ENCODE results near the gene PANX1.

Gene PANX1

DNA sequence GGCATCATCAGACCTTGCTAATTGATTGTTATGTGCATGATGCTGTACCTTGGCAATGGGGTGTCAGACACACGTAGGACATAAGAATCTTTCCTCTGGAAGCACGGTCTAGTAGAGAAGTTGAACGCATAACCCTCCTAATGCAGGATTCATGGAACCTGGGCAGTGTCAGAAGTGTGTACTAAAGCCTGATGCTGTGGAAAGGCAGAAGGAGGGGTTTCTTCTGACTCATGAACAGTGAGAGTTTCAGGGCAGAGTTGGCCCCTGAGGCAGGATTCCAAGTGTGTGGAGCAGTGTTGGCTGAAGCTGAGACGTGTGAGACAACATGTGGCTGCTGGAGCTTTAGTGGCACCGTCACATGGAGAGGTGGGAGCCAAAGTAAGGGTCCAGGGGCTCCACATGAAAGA, 3.5 kb downstream of the PANX1 start:
- H3K4me3 ChIP-seq (replicated peaks in 1 of 2; ENCODE audit: low read depth in 2 of 2, low read length in 2 of 2), result peak overlapping the region in 1 of 2 donors; percentile 18
- DNase-seq (ENCODE audit: low read depth in 2 of 2), result peak; percentile 85 to 86

DNA sequence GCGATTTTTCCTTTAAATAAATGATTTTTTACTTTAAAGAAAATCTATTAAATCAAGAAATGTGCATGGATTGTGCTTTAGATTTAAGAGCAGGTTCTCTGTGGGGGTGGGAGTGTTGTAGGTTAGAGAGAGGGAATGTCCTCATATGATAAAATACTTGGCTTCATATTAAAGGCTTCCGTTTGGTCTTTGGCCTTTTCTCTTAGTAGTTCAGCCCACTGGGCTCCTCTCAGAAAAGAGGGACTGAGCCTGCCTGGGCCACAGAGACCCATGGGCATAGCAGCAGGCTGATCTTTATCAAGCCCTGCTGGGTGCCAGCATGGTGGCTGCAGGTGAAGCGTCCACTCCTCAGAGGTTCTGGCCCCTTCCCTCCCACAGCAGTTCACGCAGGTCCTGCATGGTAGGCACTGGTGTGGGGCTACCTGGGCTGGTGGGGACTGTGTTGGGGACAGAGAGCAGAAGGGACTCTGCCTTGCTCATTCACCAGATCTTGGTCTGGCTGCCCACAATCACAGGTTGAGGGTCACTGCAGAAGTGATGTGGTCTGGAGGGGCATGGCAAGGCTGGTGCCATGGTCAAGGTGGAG, 4.3 kb downstream of the PANX1 start:
- no peak overlapping the region for H3K4me3 ChIP-seq (replicated peaks in 1 of 2; ENCODE audit: low read depth in 2 of 2, low read length in 2 of 2)
- TF ChIP-seq, protein P1, sequence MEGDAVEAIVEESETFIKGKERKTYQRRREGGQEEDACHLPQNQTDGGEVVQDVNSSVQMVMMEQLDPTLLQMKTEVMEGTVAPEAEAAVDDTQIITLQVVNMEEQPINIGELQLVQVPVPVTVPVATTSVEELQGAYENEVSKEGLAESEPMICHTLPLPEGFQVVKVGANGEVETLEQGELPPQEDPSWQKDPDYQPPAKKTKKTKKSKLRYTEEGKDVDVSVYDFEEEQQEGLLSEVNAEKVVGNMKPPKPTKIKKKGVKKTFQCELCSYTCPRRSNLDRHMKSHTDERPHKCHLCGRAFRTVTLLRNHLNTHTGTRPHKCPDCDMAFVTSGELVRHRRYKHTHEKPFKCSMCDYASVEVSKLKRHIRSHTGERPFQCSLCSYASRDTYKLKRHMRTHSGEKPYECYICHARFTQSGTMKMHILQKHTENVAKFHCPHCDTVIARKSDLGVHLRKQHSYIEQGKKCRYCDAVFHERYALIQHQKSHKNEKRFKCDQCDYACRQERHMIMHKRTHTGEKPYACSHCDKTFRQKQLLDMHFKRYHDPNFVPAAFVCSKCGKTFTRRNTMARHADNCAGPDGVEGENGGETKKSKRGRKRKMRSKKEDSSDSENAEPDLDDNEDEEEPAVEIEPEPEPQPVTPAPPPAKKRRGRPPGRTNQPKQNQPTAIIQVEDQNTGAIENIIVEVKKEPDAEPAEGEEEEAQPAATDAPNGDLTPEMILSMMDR (IDR thresholded peaks at IDR 0.05; ENCODE audit: low read depth, low read length), result no peak
- no peak for DNase-seq (ENCODE audit: low read depth in 2 of 2)

More for the DNA sequence above, 3.5 kb downstream of the PANX1 start:
- TF ChIP-seq, protein P1 (IDR thresholded peaks at IDR 0.05; ENCODE audit: low read depth, low read length), result no peak

DNA sequence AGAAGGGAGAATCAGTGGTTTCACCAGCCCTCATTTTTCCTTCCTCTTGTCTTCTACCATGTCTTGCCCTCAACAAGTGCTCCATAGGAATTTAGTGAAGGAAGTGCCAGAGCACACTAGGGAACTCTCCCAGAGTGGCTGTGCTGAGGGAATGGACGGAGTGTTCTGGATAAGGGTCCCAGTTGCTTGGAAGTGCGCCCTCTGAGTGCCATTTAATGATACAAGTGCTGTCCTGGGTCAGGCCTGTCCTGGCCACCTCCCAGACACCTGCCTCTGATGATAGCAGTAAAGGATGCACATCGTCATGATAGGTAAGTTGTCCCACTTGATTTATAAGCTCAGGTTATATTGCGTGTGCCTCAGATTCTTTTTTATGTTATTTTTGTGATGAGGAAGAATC, 5.1 kb downstream of the PANX1 start:
- DNase-seq (ENCODE audit: low read depth in 2 of 2), result no peak
- no peak overlapping the region for H3K4me3 ChIP-seq (replicated peaks in 1 of 2; ENCODE audit: low read depth in 2 of 2, low read length in 2 of 2)
- TF ChIP-seq, protein P1 (IDR thresholded peaks at IDR 0.05; ENCODE audit: low read depth, low read length), result no peak

DNA sequence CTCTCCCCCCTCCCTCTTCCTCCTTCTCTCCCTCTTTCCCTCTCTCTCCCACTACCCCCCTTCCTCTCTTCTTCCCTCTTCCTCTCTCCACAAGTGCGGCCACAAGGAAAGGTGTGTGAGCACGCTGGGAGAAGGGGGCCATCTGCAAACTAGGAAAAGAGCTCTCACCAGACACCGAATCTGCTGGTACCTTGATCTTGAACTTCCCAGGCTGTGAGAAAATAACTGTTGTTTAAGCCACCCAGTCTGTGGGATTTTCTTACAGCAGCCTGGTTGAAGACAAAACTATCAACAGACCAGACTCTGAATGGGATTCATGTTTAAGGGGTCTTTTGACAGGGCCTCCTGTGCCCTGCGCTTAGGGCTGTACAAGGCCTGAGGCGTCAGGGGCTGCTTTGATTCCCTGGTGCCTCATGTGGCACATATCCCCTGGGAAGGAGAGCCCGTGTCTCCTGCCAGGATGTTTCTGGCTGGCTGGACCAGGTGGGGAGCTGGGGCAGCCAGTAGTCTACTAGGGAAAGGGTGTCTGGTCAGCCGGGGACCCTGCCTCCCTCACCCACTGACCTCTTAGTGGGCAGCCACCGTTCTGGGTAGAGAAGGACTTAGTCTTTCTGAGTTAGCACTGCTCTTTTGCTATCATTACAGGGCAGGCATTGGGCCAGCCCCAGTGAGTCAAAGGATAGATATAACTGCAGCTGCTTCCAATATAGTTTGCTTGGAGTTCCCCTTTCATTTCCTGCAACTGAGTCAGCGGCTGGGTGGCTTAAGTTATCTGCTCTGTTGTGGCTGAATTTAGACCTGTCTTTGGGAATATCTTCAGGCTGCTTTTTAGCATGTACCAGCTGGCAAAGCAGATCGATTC, 6.2 kb downstream of the PANX1 start:
- TF ChIP-seq, protein P1 (IDR thresholded peaks at IDR 0.05; ENCODE audit: low read depth, low read length), result no peak
- peak; percentile 86 to 95 for DNase-seq (ENCODE audit: low read depth in 2 of 2)
- H3K4me3 ChIP-seq (replicated peaks in 1 of 2; ENCODE audit: low read depth in 2 of 2, low read length in 2 of 2), result peak overlapping the region in 1 of 2 donors; percentile 26

DNA sequence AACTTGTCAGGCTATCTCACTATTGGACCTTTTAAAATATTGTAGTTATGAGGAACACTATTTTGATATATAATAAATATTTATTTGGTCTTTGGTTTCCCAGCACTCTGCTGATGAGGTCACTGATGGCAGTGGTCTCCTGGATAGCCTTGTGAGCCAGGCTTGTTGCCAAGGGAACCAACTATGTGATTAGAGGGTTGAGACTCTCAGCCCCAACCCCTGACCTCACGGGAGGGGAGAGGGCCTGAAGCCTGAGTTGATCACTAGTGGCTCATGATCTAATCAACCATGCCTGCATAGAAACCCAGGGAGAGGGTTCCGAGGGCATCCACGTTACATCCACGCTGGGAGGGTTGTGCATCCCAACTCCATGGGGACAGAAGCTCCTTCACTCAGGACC, 10.8 kb downstream of the PANX1 start:
- DNase-seq (ENCODE audit: low read depth in 2 of 2), result no peak
- no peak overlapping the region for H3K4me3 ChIP-seq (replicated peaks in 1 of 2; ENCODE audit: low read depth in 2 of 2, low read length in 2 of 2)
- TF ChIP-seq, protein P1 (IDR thresholded peaks at IDR 0.05; ENCODE audit: low read depth, low read length), result no peak

DNA sequence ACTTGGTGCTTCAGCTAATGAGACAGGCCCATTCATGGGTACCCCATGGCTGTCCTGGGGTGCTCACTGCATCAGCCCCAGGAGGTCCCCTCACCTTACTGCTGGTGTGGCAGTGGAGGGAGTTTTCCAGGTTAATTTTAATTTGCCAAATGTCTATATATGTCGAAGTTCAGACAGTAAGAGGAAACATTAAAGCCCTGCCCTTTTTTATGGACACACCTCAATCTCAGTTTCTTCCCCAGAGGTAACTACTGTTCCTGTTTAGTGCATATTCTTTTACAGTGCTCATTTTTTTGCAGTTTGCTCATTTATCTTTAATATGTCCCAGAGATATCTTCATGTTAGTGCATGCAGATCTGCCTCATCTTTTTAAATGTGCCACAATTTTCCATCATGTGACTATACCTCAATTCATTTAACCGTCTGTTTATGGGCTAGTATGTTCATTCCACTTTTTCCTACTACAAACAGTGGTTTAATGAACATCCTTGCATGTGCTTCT, 11.6 kb downstream of the PANX1 start:
- TF ChIP-seq, protein P1 (IDR thresholded peaks at IDR 0.05; ENCODE audit: low read depth, low read length), result no peak
- DNase-seq (ENCODE audit: low read depth in 2 of 2), result no peak

More for the DNA sequence above, 11.6 kb downstream of the PANX1 start:
- H3K4me3 ChIP-seq (replicated peaks in 1 of 2; ENCODE audit: low read depth in 2 of 2, low read length in 2 of 2), result no peak overlapping the region

Data from cardiac fibroblast (primary cell).